Measurements from ENCODE around the gene ROS1.

- TF ChIP-seq GATA2 (IDR thresholded peaks at IDR 0.05; ENCODE audit: low read depth, low read length) (no peak), GATA3 (IDR thresholded peaks at IDR 0.05; ENCODE audit: low read depth, low read length) (no peak)
These were observed 28.1 kb downstream of the ROS1 start for GRCh38 chr6:117397536-117398227.

All from SH-SY5Y (cell line).